ENCODE measurements around the gene TSPAN17. TPM values are rescaled to one million over a fixed set of nuclear protein-coding genes. Genes with fewer than 3 reads are reported as not detected.
A peak's percentile ranks its signal among the peaks of the same experiment; 100 is the strongest.

TSPAN17 gene
- total RNA-seq, 2 donors from 2014 or later: 24.1 to 37.6 TPM

DNA sequence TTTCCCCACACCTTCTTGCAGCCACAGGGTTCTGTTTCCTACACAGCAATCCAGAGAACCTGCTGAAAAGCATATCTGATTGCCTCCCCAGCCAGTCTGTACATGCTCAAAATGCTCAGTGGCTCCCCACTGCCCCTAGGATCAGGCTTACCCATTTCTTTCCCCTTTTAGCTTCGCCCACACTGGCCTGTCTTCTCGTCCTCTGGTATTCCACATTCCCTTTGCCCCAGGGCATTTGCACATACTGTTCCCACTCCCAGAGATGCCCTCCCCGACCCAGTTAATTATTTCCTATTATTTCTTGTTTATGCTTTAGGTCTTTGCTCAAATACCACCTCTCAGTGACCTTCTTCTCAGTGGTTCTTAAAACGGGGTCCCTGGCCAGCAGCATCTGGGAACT, 6.7 kb upstream of the TSPAN17 start:
- ATAC-seq (no peak), DNase-seq (no peak)
- intact Hi-C loops (cut with DNase I): no loop called here
- Histone ChIP-seq H3K36me3 (replicated peaks in 1 of 2; ENCODE audit: insufficient read depth in 1 of 2, low read depth in 2 of 2) (no peaks in the 10 kb centered on the region), H3K27me3 (no peaks in the 10 kb centered on the region), H3K4me1 (no peaks in the 10 kb centered on the region), H3K4me3 (no peak overlapping the region), H3K9me3 (no peaks in the 10 kb centered on the region), H3K27ac (no peak overlapping the region)
- TF ChIP-seq, protein P1, sequence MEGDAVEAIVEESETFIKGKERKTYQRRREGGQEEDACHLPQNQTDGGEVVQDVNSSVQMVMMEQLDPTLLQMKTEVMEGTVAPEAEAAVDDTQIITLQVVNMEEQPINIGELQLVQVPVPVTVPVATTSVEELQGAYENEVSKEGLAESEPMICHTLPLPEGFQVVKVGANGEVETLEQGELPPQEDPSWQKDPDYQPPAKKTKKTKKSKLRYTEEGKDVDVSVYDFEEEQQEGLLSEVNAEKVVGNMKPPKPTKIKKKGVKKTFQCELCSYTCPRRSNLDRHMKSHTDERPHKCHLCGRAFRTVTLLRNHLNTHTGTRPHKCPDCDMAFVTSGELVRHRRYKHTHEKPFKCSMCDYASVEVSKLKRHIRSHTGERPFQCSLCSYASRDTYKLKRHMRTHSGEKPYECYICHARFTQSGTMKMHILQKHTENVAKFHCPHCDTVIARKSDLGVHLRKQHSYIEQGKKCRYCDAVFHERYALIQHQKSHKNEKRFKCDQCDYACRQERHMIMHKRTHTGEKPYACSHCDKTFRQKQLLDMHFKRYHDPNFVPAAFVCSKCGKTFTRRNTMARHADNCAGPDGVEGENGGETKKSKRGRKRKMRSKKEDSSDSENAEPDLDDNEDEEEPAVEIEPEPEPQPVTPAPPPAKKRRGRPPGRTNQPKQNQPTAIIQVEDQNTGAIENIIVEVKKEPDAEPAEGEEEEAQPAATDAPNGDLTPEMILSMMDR (IDR thresholded peaks at IDR 0.05): no peak
- TF ChIP-seq POLR2A (IDR thresholded peaks at IDR 0.05): no peak
- WGBS, 2 donors: 63 to 66% methylated on average over 4 of the region's 4 CpGs

DNA sequence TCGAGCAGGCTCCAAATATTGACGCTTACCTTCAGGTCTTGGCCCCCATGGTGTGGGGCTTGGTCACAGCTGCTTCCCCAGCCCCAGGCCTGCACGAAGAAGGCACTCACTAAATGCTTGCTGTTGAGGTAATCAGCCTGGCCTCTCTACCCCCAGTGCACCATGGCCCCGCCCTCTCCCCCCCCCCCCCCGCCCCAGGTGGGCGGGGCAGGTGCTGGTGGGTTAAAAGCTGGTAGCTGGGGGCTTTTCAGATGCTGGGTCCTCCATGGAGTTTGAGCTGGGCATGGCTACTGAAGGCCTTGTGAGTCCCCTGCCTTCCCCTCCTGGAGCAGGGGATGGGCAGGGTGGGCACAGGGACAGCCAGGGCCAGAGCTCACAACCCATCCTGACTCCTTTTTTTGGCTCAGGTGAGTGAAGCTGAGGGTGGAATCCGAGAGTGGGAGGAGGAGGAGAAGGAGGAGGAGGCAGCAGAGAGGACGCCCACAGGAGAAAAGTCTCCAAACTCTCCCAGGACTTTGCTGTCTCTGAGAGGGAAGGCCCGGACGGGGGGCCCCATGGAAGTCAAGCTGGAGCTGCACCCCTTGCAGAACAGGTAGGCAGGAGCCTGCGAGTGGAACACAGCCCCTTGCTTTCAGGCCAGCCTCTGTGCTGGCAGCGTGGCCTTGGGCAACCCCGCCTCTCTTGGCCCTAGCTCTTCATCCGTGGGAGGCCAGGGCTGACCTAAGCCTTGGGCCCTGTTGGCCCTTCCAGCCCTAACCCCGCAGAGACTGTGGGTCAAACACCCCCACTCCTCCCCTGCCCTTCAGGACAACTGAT, 4.4 kb upstream of the TSPAN17 start:
- intact Hi-C loops (cut with DNase I): no loop called here

DNA sequence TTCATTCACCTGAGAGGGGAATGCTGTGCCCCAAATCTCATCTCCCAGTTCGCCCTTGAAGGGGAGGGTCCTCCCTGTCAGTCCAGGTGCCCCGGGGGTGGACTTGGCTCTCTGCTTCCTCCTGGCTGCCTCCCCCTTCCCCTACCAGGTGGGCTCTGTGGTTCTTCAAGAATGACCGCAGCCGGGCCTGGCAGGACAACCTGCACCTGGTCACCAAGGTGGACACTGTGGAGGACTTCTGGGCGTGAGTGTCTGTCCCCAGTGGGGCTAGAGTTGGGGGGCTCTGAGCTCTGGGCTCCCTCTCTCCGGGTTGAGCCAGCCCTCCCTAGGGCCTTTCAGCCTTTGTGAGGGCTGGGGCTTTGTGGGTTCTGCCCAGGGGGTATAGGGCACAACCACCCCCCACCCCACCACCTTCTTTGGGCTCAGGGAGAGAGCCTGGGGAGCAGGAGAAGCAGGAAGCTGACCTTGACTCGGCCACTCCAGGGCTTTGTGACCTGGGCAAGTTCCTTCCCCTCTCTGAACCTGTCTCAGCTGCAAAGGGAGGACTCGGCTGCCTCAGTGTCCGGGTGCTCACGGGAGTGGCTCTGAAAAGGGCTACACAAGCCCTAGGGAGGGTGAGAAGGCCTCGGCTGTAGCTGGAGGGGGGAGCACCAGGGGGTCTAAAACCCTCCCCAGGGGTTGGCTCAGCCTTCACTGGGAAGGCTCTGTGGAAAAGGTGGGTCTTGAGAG, 3.6 kb upstream of the TSPAN17 start:
- no peaks in the 10 kb centered on the region for H3K36me3 ChIP-seq (replicated peaks in 1 of 2; ENCODE audit: insufficient read depth in 1 of 2, low read depth in 2 of 2)
- no peak for ATAC-seq
- no peak for DNase-seq
- peaks cover 14% of the 10 kb centered on the region for H3K4me1 ChIP-seq
- H3K9me3 ChIP-seq: no peaks in the 10 kb centered on the region
- TF ChIP-seq POLR2A (IDR thresholded peaks at IDR 0.05): no peak
- TF ChIP-seq, protein P1 (IDR thresholded peaks at IDR 0.05): no peak
- H3K4me3 ChIP-seq: no peak overlapping the region
- H3K27me3 ChIP-seq: no peaks in the 10 kb centered on the region
- intact Hi-C loops (cut with DNase I): no loop called here
- H3K27ac ChIP-seq: no peak overlapping the region
- 68 to 74% methylated on average over 5 to 11 of the region's 11 CpGs for WGBS, 2 donors

More for the DNA sequence above, 4.4 kb upstream of the TSPAN17 start:
- no peak for ATAC-seq
- H3K4me1 ChIP-seq: peaks cover 6% of the 10 kb centered on the region
- no peaks in the 10 kb centered on the region for H3K9me3 ChIP-seq
- no peak overlapping the region for H3K4me3 ChIP-seq
- DNase-seq: peak in 2 of 4 donors; percentile 43
- no peaks in the 10 kb centered on the region for H3K36me3 ChIP-seq (replicated peaks in 1 of 2; ENCODE audit: insufficient read depth in 1 of 2, low read depth in 2 of 2)
- TF ChIP-seq, protein P1 (IDR thresholded peaks at IDR 0.05): no peak
- no peak for TF ChIP-seq POLR2A (IDR thresholded peaks at IDR 0.05)
- WGBS, 2 donors: 46 to 53% methylated on average over 8 to 12 of the region's 15 CpGs
- no peaks in the 10 kb centered on the region for H3K27me3 ChIP-seq
- H3K27ac ChIP-seq: no peak overlapping the region

DNA sequence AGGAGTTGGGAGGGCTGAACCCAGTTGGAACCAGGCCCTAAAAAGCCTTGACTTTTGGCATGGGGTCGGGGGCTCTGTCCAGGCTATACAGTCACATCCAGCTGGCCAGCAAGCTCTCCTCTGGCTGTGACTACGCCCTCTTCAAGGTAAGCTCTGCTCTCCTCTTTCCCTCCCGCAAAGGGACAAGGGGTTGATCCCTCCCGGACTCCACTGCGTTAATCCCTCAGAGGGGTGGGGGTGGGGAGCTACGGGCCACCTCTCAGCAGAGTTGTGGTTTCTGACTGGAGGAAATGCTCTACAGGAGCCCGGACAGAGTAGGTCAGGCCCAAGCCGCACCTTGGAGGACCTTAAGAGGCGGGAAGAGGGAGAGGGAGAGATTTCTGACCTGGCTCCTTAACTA, 3.0 kb upstream of the TSPAN17 start:
- TF ChIP-seq POLR2A (IDR thresholded peaks at IDR 0.05): no peak
- TF ChIP-seq, protein P1 (IDR thresholded peaks at IDR 0.05): no peak
- H3K27ac ChIP-seq: no peak overlapping the region
- no peaks in the 10 kb centered on the region for H3K27me3 ChIP-seq
- H3K9me3 ChIP-seq: no peaks in the 10 kb centered on the region
- intact Hi-C loops (cut with DNase I): no loop called here
- 74 to 81% methylated on average over 6 to 8 of the region's 9 CpGs for WGBS, 2 donors
- peaks cover 18% of the 10 kb centered on the region for H3K4me1 ChIP-seq
- H3K4me3 ChIP-seq: no peak overlapping the region
- DNase-seq: no peak
- H3K36me3 ChIP-seq (replicated peaks in 1 of 2; ENCODE audit: insufficient read depth in 1 of 2, low read depth in 2 of 2): no peaks in the 10 kb centered on the region
- no peak for ATAC-seq

All from body of pancreas (tissue), 4 donors.